GM12892 (cell line): Measurements from ENCODE around the gene OTOGL.

Experiments
- POLR2A ChIP-seq: IDR thresholded peaks from 2 replicates; pipeline ENCODE4 v1.6.1; 2011; ENCODE audit warnings: low read depth, low read length, control low read depth
- POLR2AphosphoS5 ChIP-seq: IDR thresholded peaks from 2 replicates; pipeline ENCODE4 v1.6.1; 2011; ENCODE audit warnings: low read depth, low read length, control low read depth

GRCh38 chr12:80178846-80179245 is 79.5 kb downstream of the OTOGL start:
- TF ChIP-seq POLR2A (no peak), POLR2AphosphoS5 (no peak)
